NCI-H1930 (cell line): ENCODE measurements around the gene TIFAB.
A peak's percentile ranks its signal among the peaks of the same experiment; 100 is the strongest.

Source experiments
- DNase-seq, 2 experiments: peaks; one replicate each; lab custom pipeline; 2025; lab: John Stamatoyannopoulos, UW

The TIFAB gene

DNA sequence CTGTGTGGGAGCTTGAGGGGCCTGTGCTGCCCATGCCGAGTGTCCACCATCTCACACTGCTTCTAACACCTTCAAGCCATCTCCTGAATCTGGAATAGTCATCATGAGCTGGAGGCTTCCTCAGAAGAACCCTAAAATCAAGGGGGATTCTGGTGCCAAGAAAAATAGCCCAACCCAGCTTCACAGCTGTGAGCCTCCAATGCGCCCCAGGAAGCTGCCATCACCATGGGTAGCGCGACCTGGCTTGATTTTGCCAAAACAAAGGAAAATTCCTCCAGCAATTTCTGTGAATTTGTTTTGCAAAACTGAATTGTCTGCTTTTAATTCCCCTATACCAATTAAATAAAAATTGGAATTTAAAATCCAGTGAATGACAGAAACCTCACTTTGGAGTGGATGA is 6.2 kb upstream of the TIFAB start:
- no peak for DNase-seq

DNA sequence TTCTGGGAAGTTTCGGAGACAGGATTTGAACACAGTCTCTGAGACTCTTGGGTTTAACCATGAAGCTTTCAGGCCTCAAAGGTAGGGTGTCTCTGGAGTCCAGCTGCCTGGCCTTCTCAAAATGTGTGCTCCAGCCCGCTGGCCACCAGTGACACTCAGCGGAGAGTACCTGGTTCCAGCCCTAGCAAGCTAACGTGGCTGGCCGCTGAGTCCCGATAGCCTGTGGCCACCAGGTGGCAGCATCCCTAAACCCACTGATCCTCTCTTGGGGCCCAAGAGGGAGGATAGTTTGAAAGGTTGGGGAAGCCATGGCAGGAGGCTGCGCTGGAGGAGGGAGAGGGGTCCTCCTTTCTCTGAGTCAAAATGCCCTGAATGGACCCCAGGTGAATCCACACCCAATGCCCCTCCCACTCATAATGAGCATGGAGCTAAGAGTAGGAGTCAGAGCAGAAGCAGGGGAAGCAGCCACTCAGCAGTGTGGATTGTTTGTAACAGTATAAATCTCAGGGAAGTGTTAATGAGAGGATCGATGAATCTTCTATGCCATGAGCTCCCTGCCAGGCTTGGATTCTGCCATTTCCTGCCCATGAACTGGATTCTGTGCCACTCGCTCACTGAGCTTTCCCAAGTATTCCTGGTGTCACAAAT is 5.4 kb upstream of the TIFAB start:
- DNase-seq, result peak; percentile 34 to 41

DNA sequence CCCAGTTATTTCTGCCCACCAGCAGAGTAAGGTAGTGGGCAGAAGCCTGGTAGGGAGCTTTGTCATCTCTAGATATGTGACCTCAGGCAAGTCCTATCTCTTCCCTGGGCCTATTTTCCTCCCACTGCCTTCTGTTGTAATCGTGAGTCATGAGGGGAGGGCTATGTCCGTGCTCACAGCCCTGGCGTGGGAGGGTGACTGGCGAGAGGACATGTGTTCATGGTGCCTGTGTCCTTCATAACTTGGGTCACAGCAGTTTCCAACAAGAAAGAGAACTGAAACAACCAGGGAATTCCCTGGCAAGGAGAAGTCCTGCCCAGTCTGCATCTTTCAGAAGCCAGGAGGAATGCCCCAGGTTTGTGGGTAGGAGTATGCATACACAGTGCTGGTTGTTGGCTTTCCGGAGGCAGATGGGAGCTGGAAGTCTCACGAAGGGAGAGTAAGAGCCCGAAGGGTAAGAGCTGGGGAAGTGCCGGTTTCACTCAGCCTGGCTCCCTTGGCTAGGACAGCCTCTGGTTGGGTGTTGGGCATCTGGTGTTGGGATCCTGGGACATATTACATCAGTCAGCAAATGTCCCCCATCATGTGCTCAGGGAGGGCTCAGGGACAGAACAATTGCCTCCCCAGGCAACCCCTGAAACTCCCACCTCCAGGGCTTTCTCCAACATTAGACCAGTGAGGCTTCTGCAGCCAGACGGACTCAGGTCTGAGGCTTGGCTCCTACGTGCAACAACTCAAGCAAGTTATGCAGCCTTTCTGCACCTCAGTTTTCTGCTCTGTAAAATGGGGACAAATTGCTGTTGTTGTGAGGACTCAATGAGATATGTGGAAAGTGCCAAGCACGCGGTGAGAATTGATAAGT is 4.3 kb upstream of the TIFAB start:
- DNase-seq, result no peak

DNA sequence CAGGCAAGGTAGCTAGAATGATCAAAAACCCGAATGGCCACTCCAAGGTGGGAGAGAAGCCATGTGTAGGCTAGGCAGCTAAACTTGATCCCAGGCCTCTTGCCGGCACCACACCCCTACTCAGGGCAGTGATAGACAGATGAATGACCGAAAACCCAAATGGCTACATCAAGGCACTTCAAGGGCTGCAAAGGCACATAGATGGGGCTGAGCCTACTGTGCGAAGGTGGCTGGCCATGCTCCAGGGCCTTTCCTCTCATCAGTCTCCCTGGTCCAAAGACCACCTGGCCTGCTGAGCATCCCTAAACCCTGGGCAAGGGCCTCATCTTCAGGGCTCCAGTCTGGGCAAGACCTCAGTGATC is 3.7 kb upstream of the TIFAB start:
- DNase-seq, result no peak

DNA sequence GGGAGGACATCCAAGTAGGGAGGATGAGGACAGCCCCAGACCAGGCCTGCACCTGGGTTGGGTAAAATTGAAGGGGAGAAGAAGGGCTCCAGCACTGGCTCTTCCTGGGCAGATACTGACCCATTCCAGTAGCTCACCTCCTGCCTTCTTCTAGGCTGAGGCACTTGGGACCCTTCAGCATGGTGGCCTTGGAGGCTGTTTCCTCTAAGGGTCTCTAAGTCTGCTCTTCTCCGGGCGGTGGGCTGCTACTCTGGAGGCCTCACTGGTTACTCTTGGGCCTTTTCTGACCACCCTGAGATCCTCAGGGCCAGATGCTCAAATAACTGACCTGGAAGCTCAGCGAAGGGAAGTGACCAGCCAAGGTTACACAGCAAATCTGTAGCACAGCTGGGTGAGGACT is 2.8 kb upstream of the TIFAB start:
- no peak for DNase-seq

DNA sequence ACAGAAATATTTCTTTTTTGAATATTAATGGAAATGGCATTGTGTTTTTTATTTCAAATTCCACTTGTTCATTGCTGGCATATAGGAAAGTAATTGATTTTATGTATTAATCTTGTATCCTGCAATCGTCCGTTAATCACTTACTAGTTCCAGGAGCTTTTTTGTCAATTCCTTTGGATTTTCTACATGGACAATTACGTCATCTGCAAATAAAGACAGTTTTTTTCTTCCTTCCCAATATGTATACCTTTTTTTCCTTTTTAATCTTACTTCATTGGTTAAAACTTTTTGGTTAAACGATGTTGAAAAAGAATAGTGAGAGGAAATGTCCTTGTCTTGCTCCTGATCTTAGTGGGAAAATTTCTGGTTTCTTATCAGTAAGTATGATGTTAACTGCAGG is 1.5 kb upstream of the TIFAB start:
- DNase-seq, result no peak

DNA sequence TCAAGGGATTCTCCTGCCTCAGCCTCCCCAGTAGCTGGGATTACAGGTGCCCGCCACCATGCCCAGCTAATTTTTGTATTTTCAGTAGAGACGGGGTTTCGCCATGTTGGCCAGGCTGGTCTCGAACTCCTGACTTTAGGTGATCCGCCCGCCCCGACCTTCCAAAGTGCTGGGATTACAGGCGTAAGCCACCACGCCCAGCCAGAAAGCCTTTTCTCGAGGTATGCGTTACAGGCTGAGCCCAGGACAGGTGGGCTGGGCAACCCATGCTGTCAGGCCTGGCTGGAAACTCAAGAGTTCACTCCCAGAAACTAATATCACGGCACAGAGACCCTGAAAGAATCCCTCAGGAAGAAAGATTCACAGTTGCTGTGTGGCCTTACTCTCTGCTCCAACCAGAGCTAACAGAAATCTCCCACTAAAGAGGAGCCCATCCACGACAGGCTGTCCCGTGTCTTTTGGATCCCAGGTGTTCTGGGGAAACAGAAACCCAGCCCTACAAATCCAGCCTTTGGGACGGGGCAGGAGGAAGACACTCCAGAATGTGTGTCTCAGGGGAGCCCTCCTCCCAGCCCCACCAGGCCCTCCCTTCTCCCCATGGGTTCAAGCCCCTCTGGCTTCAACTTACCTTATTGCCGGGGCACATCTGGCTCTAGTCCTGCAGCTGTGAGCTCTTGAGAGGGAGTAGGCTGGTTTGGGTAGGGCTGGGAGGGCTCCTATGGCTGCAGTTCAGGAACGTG is 400 bp downstream of the TIFAB start:
- no peak for DNase-seq

DNA sequence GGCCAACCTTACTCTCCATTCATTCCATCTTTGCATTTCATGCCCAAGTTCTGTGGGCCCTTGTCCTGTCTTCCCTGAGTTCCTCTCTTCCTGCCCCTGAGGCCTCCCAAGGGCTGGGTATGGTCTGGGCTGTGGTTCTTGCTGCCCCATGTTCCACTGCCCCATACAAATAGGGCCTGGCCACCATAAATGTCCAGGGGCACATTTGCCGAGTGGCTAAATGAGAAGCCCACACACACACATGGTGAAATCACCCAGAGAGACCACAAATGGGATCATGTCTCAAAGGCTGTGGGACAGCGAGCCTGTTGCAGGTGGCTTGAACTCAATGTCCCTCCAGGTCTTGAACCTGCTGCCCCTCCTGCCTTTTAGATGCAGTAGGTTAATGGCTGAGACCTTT is 1.2 kb downstream of the TIFAB start:
- no peak for DNase-seq

DNA sequence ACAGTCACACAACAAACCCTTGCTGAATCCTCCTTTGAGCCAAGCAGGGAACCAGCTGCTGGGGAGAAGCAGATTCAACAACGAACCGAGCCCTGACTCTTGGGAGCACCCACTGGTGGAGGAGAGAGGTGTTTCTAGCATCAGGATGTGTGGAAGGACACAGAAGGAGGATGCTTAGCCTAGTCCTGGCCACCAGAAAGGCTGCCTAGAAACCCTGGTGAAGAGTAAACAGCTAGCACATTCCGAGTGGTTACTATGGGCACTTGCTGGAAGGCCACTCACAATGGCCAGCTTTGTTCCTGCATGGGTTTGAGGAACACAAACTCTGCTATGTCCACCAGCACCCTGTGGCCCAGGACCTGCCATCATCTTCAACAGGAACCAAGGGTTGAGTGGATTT is 1.8 kb downstream of the TIFAB start:
- DNase-seq, result no peak

DNA sequence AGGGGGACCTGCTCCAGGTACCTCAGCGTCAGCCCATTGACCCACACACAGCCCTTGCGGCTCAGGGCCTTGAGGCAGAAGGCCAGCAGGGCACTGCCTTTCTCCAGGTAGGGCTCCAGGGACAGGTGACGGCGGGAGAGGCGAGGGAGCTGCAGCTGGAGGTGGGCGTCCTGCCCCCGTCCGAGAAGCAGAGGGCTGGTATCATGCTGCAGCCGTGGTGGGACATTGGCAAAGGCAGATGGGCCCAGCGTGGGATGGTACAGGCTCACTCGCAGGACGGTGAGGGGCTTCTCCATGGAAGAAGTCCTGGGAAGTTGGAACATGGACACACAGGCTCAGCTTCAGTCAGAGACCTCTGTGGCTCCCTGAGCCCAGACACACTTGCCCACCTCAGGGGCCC is 2.5 kb downstream of the TIFAB start:
- DNase-seq, result no peak

DNA sequence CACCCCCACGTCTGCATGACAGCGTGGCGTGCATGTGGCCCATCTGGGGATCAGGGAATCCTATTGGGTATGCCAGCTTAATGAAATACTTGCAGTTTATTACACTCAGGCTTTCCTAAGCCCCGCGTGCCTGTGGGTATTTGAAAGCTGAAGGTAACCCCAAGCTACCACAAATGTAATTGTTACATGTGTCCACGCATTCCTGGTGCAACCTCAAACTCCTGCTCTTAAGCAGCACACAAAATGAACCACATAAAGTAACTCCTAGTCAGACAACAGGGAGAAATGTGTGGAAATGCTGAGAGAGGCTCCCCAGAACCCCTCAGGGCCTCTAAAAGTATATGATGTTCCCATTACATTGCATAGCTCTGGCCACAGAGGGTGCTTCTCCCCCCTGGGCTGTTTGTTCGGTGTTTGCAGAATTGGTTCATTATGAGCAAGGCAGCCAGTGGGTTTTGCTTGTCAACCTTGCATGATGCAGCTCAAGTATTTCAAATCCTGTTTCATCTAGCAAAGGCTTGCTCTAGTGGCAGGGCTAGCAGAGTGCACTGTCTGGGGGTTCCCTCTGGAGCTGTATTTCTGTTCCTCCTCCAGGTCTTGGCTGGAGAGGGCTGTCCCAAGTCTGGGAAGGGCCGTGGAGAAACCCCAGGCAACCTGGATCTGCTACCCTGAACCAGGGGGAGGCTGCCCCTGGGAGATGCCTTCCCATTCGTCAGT is 3.2 kb downstream of the TIFAB start:
- DNase-seq, result no peak

DNA sequence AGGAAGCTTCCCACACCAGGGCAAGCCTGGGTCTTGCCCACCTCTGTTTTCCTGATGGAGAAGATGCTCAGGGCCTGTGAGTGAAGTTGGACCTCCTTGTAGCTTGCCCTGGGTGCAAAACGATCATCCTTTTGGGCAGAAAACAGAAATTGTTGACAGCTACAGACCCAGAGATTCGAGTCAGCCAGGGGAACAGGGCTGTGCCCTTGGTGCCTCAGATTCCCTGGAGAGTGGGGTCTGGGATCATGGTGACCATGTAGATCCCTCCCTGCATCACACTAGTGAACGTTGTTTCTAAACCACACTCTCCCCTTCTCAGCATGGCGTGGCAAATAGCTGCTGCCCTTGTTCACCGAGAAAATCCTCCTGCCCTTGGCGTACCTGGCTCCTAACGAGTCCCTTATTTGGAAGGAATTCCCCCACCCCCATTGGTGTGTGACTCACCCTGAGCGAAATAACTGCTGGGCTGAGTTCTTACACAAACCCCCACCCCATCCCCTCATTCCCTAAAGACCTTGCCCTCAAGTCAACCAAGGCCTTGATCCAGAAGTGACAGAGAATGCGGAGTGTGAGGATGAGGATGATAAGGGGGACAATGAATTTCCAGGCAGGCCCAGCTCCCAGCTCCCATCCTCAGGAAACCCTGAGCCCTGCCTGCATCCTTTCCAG is 3.9 kb downstream of the TIFAB start:
- DNase-seq, result no peak

DNA sequence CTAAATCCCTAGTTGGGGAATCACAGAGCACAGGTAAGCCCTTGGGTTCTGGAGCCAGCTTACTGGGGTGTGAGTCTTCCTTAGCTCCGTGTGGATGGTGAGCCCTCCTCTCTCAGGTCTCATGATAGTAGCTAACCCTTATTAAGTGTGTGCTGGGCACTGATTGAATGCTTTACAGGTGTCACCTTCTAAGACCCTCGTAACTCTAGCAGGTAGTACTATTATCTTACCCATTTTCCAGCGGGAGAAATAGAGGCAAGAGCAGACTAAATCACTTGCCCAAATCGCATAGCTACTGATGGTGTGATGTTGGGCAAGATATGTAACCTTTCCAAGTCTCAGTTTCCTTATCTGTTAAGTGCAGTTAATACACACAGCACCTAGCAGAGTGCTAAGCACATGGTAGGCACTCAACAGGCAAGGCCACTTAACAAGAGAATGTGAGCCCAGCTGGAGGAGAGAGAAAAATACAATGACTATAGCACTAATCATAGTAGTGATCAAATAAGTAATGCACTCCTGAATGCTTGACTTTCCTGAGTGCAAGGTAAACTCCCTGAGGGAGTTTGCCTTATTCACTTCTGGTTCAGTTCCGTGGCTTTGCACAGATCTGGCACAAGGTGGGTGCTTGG is 4.7 kb downstream of the TIFAB start, which contains the start of gene DCANP1:
Gene DCANP1, minus strand, starts transcription at position 51 of the 632 bp plus-strand sequence. CDS start 240 bp downstream, outside the sequence.
- no peak for DNase-seq

DNA sequence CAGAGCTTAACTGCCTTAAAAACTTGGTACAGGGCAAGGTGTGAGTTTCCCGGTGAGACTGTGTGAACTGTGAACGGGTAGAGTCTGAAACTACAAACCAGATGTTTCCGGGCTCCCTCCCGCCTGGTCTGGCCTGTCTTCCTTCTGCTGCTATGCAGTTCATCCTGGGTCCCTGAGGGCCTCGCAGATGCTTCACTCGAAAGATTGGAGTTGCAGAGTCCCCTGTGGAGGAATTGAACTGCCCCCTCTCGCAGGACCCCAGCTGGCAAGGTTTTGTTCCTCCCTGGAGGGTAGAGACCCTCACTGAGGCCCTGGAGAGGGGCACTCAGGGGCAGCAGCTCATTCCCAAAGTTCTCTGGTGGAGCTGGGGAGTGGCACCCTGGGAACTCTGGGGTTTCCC is 5.5 kb downstream of the TIFAB start:
- no peak for DNase-seq

DNA sequence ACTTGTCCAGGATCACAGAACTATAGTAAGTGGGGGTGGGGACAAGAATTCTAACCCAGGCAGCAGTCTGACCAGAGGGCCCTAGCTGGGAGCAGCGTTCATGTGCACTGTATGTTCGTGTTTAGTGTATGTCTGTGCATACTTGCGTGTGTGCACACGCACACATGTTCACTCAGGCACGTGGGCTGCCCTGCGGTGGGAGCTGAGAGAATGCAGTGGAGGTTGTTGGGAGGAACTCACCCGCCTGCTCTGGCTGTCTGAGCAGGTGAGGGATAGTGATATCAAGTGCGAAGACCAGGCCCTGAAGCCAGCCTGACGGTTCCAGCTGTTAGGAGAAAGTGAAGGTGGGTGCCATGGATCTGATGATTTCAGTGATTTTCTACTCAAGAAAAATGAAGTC is 5.9 kb downstream of the TIFAB start:
- DNase-seq, result no peak

DNA sequence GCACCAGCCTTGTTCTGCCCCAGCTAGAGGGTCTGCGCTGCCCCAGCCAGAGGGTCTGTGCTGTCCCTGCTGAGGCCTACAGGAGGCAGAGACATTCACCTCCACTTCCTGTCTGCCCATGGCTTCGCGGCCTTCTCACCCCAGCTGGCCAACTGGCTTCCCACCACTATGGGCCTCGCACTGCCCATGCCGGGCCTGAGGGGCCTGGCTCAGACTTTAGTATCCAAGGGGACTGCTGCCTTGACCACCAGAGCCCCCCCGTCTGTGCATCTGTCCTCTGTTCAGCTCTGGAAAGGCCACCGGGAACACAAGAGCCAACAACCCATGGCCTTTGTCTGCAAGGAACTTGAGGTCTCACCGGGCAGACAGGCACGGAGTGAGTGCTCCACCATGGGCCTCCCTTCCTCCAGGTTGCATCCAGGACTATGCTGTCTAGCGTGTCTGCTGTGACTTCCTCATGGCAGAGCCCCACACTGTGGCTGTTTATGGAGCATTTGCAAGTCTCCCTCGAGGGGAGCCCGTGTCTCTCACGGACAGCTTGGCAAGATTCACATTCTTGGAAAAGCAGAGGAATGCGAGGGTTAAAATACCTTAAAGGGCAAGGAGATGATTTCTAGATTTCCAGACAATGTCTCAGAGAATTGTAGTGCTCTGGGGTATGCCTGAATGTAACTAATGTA is 6.7 kb downstream of the TIFAB start:
- no peak for DNase-seq

DNA sequence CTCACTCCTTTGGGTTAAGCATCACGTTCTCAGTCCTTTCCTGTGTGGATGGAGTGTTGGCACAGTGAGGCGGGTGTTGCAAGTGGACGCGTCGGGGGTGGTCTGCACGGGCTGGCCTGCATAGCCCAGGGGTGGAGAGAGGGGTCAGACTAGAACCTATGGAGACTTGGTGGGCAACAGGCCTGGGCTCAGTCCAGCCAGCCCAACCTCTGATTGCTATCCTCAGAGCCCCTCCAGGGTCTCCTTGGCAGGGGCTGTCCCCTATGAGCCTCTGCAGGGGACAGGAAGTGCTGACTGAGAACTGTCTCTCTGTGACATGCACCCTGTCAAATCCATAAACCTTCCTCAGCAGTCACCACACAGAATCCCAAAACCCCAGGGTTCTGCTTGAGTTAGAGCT is 7.3 kb downstream of the TIFAB start:
- DNase-seq, result no peak

DNA sequence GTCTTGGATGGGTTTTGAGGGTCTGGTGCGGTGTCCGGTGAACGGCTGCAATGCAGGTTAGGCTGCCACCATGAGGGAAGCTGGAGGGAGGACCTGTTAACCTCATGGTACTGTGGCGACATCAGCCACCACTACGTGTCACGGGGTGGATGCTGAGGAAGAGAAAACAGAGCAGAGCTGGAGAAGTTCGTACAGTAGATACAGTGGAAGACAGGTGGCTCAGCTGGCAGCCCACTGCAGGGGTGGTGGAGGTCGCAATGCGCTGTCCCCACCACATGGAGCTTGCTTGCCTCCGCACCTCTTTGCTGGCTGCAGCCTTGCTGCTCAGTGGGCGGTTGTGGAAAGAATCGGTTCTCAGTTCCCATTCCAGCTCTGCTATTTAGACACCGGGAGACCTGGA is 7.8 kb downstream of the TIFAB start:
- no peak for DNase-seq

DNA sequence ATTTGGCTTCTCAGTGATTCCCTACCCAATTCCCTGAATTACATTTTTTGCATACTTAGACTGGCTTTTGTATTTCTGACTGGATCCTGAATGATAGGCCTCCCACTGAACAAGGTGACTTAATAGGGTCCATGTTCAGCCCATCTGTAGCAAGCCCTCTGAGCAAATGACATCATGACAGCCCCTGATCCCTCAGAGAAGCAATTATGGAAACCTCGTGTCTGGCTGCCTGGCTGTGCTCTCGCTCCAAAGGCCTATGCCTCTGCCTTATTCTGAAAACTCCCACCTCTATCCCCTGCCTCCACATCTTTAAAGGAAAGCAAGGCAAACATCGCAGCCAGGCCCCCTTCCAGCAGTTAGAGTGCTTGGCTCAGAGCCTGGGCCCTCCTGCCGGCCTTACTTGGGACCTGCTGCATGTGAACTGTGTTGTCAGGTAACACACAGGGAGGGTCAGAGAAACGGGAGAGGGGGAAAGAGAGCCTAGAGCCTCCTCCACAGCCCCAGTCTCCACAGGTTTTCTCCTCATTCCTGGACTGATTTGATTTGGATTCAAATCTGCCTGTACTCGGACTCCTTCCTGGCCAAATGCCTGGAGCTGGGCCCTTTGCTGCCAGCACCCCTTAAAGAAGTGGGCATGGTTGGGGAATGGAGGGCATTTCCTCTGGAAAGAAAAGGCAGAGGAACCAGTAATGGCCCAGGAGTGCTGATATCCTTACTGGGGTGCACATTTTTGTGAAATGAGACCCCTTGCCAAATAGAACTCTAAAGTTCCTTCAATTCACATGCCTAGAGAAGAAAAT is 8.8 kb downstream of the TIFAB start:
- DNase-seq, result no peak
